HG03354 (cell line): ENCODE results near the gene RRP36.
"Not testable (repeated sequence)": the region's sequence is repeated elsewhere in the genome, so short reads cannot be mapped to it uniquely, and the experiment has no call there.

Source experiments
- ATAC-seq: cut with Tn5 transposase; IDR thresholded peaks from one replicate; pipeline ENCODE4 v1.9.1; 2021; ENCODE audit warnings: mild to moderate bottlenecking; ENCODE audit not compliant: unreplicated experiment, poor library complexity, severe bottlenecking

RRP36 gene, protein sequence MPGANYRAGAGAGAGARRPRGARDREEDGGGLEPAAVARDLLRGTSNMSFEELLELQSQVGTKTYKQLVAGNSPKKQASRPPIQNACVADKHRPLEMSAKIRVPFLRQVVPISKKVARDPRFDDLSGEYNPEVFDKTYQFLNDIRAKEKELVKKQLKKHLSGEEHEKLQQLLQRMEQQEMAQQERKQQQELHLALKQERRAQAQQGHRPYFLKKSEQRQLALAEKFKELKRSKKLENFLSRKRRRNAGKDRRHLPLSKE

DNA sequence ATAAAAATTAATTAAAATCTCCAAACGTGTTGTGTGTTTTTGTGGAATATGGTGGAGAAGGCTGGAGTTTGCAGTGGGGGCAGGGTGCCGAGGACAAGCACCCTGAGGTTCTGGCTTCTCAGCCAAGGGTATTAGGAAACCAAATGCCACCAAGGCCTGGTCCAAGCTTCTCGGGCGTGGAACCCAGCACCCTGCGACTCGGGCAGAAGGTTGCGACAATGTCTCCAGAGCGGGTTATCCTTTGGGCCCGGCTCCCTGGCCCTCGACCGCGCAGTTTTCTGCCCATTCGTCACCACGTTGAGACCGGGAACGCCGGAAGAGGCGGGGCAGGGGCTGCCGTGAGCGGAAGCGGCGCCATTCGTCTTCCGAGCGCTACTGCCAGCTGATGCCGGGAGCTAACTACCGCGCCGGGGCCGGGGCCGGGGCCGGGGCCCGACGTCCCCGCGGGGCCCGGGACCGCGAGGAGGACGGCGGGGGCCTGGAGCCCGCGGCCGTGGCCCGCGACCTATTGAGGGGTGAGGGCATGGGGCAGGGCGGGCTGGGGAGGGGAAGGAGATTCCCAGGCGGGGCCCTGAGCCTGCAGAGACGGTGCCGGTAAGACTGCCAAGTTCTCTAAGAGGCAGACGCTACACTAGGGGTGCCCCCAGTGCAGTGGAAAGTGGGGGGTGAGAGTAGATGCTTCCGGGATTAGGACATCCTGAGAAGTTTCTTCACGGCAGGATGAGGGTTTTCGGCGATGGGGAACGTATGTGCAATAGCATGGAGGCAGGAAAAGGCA lies at the start of gene RRP36:
TSS of gene RRP36 (plus strand) at position 354 of the 778 bp plus-strand sequence. CDS start at position 386, 32 bp downstream.
- ATAC-seq: peak; percentile 79

DNA sequence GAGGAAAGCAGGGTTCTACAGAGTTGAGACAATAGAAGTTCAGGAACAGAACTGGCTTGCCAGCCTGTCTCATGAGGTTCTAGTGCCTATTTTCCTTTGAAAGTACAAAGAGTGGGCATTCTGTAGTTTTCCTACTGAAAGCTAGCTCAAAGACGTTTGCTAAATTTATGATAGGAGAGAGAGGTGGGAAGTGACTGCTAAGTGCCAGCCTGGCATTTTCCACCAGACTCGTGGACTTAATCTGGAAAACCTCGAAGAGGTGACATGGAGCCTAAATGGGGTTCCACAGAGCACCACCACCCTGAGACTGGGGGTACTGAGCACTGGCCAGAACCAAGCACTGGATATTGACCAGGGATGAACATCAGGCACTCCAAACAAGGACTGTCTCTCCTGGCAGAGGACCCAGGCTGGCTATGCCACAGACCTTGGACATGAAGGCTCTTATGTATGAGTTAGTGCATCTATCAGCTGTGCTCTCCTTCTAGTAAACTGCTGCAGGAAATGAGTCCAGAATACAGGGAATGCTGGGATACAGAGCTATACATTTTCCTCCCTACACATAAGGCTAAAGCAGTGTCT lies 49.6 kb upstream of the RRP36 start:
- no peak for ATAC-seq

DNA sequence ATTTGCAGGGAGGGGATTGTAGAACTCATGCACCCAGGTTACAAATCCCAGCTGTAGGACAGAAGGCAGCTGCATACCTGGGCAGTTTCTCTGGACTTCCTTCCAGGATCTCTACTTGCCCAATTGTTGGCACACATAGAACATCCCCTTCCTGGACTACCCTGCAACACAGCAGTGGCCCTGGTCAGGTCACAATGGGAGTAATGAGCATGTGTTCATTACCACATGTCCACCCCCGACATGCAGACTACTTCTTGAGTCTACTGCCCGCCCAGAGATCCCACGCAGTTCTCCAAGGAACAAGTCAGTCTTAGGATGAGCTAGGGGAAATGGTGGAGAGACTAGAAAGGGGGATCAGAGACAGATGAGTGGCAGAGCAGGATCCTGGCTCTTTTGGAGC lies 47.5 kb upstream of the RRP36 start:
- no peak for ATAC-seq

DNA sequence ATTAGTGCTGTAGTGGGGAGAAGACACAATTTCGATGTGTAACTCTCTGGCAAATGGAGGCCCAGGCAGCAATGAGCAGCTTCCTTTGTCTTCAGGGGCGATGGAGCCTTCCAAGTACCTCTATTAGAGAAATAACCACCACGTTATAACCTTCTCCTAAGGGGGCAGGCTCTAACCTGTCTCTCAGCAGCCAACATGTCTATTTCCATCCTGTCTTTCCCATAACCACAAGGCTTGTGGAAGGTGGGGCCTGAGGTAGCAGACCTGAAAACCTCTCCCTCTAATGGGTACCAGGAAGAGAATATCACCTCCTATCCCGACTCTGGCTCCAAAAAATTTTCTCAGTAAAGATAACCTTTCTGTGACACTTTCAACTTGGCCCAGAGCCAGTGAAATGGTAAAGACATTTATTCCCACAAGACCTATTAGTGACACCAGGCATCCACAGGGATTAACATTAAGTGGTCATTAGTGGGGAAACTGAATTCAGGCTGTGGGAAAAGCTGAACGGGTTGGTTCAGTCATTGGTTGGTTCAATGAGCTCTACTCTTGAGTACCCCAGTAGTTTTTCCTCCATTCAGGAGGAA lies 46.4 kb upstream of the RRP36 start:
- ATAC-seq: no peak

DNA sequence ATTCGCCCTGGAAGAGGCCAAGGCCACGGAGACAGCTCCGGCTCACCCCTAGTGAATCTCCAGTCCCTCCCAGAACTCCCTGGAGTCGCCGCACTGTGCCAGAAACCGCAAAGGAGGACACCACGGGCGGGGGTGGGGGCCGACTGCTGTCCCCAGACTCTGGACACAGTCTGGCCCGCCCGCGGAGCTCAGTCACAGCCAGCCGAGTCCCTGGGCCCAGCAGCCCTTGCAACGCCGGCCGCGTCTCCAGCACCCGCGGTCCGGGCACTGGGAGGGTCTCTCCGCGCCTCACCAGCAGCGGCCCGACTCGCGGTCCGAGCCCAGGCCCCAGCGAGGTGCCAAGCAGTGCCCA lies 43.0 kb upstream of the RRP36 start:
- ATAC-seq: peak; percentile 34

DNA sequence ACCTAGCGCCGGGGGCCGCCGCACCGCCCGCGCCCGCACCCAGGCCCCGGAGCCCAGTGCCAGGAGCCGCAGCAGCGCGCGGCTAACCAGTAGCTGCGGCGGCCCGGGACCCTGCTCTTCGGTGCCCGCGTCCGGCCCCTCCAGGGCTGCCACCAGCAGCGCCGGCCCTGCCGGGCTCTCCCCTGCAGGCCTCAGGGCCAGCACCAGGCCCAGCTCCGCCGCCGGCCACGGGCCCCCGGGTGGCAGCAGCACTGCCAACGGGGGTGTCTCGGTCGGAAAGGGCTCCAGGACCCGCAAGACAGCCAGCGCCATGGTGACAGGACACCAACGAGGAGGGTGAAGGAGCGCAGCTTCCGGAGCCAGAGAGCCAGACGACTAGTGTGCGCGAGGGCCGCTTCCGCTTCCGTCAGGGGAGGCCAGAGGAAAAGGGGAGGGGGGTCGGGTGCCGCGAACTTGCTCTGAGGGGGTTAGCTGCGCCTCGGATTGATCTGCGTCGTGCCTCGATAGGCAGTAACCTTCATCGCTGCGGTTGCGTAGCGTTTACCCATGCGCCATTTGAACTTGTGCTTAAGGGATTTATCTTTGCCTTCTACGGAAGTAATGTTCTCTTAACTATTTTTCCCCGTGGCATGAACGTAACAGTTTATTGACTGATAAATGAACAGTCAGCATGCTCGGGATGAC lies 42.4 kb upstream of the RRP36 start, which contains the start of gene PEX6:
TSS of gene PEX6 (minus strand) at position 343 of the 684 bp plus-strand sequence. CDS start at position 312, 31 bp downstream.
- peak; percentile 97 for ATAC-seq

DNA sequence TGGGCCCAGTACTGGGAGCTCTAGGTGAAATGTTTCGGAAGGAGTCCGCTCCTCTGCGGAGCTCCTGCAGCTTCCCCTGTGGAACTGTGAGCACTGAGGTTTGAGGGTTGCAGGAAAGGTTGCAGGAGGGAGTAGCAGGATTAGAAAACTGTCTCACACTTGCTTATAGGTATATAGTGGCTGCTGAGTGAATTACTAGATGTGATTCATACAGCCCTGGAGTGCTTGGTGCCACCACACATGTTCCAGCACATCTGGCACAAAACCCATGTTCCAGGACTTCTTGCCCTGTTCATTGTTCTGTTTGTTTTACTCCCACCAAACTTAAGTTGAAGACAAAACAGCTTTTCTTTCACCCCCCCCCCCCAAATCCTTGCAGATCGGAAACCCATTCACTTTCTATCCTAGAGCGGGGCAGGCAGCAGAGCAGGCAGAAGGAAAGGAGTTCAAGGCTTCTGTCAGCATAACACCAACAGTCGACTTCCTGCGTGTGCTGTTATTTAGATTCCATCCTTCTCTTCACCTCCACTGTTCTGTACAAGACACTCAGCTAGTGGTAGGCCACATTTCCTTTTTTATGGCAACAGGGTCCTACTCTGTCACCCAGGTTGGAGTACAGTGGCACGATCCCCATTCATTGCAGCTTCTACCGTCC lies 41.8 kb upstream of the RRP36 start:
- no peak for ATAC-seq

DNA sequence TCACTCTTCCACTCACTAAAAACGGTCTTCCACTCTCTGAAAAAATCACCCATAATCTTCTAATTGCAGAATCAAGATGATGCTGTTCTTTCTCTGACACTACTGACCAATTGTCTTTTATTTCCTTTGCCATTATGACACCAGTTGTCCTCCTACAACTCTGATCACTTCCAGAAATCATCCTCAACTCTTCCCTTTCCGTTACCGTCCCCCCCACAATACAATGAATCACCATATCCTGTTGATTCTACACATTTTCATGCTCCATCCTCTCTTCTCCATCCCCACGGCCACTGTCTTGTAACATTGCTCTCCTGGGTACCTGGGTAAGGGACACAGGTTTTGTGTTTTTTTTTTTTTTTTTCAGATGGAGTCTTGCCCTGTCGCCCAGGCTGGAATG lies 39.6 kb upstream of the RRP36 start:
- ATAC-seq: no peak

DNA sequence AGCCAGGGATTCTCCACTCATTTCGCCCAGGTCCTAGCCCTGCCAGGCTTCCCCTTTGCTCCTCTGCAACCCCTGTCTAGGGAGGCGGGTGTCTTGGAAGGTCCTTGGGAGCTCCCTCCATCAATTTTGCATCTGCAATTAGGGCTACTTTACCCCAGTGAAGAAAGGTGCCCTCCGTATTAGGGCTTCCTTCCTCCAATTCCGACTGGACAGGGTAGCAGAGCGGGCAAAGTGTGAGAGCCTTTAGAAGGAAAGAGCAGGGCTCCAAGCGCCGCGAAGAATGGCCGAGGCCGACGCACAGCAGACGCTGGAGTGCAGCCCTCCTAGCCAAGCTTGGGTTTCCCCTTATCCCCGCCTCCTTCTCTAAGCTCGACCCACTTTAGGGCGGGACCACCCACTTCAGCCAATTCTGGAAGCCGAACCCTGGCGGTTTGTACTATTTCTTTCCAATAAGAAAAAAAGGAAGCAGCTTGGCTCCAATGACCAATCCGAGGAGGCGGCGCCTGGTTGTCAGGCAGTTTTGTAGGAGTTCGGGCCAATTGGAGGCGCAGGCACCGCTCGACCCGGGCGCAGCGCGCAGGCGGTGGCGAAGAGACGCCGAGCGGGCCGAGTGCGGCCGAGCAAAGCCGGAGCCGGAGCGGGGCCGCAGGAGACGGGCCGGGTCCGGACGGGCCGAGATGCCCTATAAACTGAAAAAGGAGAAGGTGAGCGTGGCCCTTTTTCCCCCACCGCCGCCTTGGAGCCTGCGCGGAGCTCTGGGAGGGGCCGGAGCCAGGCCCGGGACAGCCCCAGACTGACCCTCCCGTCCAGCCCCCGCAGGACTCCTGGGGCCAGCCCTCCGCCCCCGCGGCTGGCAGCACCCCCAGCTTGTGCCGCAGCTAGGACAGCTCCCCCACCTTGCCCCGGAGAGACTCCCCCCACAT lies 37.2 kb upstream of the RRP36 start, which contains the start of gene PPP2R5D:
TSS of gene PPP2R5D (plus strand) at position 570 of the 923 bp plus-strand sequence. CDS start at position 678, 108 bp downstream.
- peak; percentile 97 for ATAC-seq

DNA sequence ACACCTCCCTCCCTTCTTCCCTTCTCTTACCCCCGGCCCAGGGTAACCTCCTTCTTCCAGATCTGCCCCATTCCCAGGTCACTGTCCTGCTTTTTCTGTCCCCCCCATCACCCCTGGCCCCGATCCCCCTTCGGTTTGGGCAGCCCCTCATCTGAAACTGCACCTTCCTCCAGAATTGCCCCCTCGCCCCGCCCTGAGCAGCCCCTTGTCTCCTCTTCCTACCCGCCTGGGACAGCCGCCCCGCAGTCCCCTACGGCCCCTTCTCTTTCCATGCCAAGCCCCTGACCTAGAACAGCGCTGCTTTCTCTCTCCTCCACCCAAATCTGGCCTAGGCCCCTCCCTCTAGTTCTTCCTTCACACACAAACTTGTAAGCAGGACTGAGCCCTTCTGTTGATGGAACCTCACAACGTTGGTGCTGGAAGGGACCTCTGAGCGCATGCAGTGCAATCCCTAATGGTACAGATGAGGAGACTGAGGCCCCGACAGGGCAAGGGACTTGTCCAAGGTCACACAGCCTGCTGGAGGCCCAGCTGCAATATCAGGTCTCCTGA lies 36.4 kb upstream of the RRP36 start:
- no peak for ATAC-seq

DNA sequence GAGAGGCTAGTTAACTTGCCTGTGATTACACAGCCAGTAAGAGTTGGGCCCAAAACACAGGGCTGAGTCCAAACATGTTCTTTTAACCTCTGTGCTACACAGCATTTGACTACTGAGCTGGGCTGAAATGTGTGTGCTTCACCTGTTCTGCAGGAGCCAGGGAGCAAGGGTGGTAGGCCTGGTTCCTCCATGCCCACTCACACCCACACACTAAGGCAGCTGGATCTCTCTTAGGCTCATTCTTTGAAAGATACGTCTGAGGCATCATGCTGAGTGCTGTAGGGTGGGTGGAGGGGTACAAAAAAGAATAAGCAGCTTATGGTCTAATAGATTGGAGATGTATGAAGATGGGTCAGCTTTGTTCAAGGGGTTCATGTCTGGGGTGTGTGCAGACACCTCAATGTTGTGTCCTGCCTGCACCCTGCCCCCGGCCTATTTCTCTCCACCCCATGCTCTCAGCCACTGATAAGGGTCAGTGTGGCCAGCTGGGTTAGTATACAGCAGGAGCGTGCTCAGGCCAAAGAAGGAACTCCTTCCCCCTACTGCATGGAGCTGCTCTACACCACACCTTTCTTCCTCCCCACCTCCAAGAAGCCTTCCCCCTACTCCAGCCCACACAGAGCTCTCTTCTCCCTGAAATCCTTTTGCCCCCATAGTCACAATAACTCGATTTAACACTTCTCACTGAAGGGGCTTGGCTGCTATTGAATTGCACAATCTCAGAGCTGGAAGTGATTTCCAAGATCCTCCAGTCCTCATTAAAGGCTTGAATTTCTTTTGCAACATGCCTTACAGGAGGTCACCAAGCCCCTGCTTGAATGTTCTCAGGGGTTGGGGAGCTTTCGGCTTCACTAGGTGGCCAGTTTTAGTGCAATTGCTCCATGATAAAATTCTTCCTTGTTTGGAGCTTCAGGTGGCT lies 33.6 kb upstream of the RRP36 start:
- ATAC-seq: no peak

DNA sequence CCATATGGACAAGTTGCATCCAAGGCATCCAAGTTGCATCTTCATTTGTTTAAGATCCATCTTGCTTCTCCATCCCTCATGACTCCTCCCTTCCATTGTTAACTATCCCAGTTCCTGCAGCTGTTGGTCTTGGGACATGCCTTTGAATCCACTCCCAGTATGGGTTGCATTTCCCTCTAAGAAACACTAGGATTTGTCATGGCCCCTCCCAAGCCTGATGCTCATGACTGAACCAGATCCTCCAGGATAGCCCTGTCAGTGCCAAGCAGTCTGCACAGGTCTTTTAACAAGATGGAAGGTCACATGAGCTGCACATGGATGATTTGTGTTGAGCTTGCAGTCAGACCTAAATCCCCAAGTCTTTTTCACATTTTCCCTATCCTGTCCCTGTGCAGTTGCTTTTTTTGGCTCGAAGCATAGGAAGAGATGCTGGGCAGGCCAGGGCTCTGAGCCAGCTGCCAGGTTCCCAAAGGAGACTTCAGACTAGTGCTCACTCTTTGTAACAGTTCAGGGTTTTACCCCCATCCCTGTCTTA lies 32.9 kb upstream of the RRP36 start:
- no peak for ATAC-seq

DNA sequence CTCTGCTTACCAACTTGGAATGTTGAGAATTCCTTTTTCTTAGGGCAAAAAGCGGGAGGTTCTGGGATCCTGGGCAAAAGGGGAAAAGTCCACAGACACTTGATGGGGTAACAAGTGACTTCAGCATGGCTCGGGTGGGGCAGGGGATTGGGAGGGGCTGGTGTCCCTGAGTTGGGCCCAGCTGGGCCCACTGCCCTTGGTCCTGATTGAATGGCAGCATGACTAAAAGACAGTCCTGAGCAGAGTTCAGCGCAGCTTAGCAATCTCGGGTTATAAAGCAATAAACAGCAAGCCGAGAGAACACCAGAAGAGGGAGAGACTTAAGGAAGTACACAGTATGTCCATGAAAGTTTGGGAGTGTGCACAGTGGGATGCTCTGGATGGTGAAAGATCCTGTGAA lies 31.5 kb upstream of the RRP36 start:
- no peak for ATAC-seq

DNA sequence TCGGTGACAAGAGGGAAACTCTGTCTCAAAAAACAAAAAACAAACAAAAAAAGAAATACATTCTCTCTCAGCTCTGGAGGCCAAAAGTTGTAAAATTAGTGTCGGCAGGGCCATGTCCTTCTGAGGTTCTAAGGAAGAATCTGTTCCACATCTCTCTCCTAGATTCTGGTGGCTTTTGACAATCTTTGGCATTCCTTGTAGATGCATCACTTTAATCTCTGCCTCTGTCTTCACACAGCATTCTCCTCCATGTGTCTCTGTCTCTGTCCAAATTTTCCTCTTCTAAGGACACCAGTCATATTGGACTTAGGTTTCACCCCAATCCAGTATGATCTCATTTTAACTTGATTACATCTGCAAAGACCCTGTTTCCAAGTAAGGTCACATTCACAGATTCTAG lies 28.0 kb upstream of the RRP36 start:
- ATAC-seq: no peak

DNA sequence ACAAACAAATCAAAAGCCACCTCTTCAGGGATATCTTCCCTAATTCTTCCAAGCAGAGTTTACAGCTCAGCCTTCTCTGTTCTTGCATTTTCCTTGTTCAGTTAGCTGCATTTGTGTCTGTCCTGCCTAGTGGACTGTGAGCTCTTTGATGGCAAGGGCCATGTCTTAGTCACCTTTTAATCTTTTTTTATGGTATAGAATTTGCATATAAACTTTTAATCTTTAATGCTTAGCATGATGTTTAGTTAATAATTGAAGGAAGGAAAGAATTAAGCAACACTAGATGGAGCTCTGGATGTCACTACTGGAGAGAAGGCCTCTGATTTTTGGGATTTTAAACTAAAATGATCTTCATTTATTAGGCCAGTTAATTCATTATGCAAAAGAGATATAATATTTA lies 24.9 kb upstream of the RRP36 start:
- ATAC-seq: no peak

DNA sequence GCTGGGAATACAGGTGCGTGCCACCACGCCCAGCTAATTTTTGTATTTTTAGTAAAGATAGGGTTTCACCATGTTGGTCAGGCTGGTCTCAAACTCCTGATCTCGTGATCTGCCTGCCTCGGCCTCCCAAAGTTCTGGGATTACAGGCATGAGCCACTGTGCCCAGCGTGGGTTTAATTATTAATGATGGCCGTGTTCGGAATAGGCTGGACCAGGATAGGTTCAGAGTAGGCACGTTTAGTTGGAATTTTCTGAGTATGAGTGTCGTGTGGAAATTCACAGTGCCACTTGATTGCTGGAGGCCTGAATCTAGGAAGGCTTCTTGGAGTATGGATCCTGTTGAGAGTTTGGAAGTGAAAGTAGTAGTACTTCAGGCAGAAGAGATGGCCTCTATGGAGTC lies 23.2 kb upstream of the RRP36 start:
- not testable (repeated sequence) for ATAC-seq

DNA sequence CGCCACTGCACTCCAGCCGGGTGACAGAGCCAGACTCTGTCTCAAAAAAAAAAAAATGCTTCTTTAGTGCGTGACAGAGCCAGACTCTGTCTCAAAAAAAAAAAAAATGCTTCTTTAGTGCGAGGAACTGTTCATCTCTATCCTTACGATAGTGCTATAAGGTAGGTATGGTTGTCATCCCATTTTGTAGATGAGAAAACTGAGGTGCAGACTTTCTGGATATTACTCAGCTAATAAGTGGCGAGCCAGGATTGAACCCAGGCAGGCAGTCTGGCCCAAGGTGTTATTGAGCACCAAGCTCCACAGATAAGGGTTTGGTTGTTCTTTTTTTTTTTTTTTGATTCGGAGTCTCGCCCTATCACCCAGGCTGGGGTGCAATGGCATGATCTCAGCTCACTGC lies 19.6 kb upstream of the RRP36 start:
- ATAC-seq: no peak
